NCI-H1417 treated with DMSO at 0.1 percent for 48 hours (cell line): ENCODE measurements around the gene HOXD10.
A peak's percentile ranks its signal among the peaks of the same experiment; 100 is the strongest.

Source experiments
- DNase-seq: peaks from one replicate; lab custom pipeline; 2025; lab: John Stamatoyannopoulos, UW

HOXD10 gene

DNA sequence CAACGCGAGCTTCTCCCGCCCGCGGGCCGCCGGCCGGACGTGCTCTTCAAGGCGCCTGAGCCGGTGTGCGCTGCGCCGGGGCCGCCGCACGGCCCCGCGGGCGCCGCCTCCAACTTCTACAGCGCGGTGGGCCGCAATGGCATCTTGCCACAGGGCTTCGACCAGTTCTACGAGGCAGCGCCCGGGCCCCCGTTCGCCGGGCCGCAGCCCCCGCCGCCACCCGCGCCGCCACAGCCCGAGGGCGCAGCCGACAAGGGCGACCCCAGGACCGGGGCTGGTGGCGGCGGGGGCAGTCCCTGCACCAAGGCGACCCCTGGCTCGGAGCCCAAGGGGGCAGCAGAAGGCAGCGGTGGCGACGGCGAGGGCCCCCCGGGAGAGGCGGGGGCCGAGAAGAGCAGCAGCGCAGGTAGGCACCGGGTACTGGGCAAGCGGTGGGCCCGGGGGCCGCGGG is 8.8 kb upstream of the HOXD10 start:
- DNase-seq = no peak

DNA sequence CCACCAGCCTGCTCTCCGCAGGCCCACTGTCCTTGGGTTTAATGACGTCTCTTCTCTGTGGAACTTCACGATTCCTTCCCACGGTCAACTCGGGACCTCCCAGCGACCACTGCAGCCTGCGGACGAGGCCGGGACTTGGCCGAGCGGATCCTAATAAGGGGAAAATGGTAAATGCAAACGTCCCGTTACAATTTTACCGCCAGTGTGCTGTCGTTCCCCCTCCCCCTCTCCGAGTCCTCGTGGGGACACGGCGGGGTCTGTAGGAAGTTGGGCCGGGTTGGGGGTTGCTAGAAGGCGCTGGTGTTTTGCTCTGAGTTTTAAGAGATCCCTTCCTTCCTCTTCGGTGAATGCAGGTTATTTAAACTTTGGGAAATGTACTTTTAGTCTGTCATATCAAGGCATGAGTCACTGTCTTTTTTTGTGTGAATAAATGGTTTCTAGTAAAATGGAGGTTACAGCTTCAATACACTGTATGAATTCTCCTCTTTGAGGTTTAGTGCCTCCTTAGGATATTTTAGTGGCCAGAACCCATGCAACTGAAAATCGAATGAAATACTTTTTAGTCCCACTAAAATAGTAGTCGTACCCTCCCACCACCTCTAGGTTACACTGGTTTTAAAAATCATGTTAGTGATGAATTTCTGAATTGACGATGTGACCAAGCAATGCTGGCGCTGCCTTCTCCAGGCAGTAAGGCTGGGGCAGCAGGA is 7.2 kb upstream of the HOXD10 start:
- DNase-seq = no peak

DNA sequence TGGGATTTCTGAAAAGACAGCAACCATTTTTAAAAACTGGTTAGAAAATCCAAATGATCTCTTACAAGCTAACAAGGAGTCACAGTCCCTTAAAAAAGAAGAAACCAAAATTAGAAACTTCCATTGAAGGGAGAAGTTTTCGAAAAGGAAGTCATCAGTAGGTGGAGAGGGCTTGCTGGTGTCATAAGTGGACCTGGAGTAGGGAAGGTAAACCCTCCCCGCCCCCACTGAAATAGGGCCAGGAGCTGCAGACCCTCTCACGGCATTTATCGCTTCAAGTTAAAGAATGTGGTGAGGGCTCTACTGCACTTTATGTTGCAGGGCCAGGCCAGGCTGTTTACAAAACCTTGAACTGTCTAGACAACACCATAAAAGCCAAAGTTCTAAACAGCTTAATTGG is 6.6 kb upstream of the HOXD10 start:
- no peak for DNase-seq

DNA sequence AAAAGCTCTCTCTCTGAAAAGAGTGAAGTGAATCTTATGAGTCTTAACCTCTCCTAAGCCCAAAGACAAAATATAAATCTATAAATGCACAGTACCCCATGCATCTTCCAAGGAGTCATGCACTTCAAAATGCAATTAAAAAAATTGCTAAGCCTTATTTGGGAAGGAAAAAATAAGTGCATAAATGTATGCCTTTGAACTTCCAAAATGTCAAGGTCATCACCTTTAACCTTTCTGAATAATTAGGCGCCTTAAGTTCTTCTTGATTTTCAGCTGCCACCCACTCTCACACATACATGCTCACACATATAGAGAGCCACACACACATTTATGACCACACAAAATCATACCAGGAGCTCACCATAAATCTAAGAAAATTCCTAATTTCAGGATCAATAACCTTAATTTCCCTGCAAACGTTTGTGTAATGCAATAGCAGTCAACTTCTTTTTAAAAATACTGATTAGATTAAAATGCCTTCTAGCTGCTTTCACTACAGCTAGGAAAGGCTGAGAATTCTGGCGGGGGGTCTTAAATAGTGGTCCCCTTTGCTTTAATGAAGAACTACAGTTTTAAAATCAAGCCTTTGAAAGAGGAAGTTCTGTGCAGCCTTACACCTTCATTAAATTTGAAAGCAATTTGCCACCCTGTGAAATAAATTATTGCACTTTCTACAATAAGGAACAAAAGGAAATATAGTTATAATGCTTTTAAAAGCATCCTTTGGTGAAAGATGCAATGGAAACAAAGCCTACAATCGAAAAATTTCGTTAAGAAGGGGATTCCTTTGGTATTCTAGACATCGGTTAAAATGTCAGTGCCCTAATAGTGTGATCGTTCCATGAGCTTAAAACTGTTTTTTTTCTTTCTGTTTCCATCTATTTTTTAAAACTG is 5.9 kb upstream of the HOXD10 start:
- no peak for DNase-seq

DNA sequence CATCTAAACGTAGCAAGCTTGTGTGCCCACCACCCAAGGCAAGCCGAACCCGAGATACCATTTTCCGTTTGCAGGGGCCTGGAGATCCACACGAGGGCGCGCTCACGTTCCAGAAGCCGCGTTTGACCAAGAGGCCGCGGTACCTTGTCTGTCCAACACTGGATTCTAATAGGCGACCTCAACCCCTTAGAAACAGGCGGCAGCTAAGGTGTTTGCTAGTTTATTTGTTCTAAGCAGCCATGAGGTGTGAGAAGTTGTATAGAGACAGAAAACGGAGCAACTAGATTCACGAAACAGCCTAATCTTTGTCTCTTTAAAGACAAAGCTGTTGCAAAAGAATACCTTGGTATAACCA is 5.3 kb upstream of the HOXD10 start:
- DNase-seq = no peak

DNA sequence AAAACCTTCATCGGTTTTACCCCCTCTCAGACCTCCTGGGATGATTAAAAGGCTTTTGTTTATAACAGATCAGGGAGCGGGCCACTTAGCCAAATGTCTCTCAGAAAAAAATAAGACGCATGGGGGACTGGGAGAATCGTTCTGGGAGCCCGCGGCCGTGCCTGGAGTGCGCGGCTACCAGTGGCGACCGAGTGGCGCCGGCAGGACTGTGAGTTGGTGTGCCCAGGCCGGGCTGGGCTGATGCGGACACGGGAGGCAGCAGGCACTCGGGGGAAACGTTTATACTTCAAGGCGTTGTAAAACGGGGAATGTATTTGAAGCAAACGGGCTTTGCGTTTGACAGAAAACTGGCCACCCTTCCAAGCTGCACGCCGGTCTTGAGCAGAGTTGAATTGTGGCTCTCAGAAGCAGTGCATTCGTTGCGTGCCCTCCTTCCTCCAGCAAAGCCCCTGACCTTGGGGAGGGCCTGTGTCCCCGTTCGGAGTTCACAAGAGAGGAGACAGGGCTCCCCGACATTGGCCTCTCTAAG is 4.7 kb upstream of the HOXD10 start:
- DNase-seq = no peak

DNA sequence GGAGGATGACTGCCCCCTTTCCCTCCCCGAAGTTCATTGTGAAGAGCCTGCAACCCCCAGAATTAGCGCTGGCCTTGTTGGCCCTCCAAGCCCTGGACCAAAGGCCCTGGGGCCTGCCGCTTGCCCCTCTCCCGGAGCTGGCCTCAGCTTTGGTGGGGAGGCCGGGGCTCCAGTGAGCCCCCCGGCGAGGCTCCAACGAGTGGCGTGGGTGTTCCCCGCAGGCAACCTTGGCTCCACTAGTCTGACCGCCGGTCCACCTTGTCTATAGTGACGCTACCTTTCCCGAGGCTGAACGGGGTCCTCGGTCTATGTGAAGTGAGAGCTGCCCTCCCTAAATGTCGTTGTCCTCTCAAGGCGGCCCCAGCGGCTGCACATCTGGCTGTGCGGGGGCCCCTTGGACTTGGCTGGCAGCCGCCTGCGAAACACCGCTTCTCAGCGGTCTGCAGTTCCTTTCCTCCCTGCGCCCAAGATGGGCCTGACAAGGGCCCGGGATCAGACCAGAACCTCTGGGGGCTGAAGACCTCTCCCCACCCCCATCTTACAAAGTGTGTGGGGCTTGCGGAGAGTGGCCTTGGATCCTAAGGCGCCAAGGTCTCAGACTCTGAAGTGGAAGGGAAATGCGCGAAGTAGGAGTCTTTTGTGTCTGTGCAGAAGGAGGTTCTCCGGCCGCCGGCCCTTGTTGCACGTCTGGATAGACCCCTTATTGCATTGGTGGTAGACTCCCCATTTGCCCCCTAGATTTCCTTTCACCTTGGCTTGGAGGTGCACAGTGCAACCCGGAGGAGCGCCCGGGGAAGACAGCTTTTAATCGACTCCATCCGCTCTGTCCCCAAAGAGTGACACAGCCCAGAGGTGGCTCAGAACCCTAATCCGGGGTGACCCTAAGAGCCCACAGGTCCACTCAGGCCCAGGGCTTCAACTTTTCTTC is 3.9 kb upstream of the HOXD10 start:
- no peak for DNase-seq

DNA sequence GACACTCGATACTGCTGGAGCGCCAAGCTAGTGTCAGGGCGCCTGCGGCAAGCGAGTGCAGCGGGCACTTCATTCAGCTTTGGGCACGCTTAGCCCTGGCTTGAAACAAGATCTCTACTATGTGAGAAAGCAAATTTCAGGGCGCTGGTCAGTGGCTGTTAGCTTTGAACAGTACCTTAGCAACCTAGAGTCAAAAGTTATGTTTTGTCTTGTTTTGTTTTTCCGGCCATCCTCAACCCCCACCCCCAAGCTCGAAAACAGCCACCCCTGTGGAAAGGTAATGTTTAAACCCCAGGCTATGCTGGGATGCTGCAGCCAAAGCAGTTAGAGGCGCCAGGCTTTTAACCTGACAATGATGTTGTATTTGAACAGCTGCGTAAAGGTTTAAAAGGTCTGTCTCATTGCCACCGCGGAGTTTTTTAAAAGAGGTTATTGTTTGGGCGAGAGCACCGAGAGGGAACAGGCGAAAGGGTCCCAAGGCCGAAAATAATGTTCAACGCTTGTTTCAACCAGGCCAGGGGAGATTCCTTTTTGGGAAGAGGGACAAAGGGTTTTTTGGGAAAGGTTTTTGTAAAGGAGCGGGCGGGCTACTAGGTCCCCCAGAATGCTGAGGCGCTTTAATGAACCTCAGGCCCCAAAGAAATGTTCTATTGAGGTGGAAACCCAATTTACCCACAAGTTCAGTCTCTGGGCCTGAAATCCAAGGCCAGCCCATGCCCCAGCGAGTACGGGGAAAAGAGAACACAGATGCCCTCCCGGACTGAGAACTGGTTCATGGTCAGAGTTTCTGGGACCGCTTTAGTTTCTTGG is 2.3 kb upstream of the HOXD10 start:
- peak; percentile 92 for DNase-seq

DNA sequence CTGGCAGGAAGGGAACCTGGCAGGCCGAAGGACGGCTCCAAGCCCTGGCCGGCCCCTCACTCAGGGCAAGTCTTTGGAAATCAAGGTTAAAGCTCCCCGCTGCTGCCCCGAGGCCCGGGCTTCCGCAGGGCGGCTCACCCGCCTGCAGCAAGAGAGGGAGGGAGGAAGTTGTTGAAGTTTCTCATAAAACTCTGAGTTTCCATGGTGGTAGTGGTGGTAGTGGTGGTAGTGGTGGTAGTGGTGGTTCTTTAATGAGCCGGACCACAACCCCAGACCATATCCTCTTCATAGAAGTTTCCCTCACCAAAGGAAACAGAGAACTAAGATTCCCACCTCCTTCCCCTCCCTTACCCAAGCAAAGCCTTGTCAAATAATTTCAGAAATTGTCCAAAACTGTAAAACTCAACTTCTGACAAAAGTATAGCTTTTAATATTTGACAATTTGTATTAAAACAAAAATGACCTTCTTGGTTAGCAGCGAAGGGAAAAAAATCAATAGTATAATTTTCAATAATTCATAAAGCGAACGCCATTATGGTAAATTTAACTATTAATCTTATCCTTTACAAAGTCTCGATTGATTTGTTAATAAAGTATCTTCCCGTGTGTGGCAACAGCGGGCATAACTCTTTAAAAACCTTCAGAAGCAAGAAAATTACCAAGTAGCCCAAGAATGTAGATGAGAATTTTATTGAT is 1.5 kb upstream of the HOXD10 start:
- no peak for DNase-seq

DNA sequence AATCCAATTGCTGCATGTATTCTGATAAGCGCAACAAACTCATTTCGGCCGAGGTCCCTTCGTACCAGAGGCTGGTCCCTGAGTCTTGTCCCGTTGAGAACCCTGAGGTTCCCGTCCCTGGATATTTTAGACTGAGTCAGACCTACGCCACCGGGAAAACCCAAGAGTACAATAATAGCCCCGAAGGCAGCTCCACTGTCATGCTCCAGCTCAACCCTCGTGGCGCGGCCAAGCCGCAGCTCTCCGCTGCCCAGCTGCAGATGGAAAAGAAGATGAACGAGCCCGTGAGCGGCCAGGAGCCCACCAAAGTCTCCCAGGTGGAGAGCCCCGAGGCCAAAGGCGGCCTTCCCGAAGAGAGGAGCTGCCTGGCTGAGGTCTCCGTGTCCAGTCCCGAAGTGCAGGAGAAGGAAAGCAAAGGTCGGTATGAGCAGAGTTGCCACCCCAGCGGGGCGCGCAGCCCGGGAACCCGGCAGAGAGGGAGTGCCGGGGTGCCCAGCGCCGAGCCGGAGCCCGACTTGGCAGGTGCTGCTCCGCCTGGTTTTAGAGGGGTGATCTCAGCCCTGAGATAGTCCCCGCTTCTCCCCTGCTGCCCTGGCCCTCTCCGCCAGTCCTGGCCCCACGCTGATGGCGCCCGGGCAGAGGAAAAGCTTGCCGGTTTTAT is 714 bp downstream of the HOXD10 start:
- DNase-seq = no peak

DNA sequence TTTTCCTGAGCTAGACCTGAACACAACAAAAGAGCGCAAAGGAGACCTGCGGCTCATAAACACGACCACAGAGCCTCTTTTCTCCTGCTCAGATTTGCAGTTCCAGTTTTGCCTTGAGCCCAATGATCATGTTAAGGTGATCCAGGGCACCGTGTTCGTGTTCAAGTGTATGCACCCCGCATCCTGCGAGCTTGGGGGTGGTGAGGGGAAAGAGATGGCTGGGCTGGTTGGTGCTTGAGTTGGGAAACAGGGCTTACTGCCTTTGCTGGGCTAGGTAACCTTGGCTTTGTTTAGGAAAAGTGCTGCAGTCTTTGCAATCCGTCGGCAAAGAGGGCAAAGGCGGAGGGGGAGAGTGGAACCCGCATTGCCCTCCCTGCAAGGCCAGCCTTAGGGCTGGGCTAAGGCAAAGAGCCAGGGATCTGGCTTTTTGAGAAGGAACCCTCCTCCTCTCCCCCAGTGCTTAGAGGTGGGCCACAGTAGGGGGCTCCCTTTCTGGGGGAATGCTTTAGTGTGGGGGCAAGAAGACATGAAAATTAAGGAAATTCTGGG is 1.3 kb downstream of the HOXD10 start:
- DNase-seq = no peak

DNA sequence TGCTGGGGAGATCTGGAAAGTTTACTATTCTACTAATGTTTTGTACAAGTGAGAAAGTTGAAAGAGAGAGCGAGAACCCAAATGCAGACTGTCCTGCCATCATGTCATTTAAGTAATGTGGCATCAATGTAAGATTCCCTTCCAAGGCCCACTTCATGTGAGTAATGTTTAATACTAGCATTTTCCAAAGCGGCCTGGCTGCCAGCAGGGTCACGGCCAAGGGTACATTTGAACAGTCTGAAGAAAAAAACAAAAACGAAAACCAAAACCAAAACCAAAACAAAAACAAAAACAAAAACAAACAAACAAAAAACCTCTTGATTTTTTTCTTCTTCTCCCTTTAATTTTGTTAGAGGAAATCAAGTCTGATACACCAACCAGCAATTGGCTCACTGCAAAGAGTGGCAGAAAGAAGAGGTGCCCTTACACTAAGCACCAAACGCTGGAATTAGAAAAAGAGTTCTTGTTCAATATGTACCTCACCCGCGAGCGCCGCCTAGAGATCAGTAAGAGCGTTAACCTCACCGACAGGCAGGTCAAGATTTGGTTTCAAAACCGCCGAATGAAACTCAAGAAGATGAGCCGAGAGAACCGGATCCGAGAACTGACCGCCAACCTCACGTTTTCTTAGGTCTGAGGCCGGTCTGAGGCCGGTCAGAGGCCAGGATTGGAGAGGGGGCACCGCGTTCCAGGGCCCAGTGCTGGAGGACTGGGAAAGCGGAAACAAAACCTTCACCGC is 2.2 kb downstream of the HOXD10 start:
- no peak for DNase-seq

DNA sequence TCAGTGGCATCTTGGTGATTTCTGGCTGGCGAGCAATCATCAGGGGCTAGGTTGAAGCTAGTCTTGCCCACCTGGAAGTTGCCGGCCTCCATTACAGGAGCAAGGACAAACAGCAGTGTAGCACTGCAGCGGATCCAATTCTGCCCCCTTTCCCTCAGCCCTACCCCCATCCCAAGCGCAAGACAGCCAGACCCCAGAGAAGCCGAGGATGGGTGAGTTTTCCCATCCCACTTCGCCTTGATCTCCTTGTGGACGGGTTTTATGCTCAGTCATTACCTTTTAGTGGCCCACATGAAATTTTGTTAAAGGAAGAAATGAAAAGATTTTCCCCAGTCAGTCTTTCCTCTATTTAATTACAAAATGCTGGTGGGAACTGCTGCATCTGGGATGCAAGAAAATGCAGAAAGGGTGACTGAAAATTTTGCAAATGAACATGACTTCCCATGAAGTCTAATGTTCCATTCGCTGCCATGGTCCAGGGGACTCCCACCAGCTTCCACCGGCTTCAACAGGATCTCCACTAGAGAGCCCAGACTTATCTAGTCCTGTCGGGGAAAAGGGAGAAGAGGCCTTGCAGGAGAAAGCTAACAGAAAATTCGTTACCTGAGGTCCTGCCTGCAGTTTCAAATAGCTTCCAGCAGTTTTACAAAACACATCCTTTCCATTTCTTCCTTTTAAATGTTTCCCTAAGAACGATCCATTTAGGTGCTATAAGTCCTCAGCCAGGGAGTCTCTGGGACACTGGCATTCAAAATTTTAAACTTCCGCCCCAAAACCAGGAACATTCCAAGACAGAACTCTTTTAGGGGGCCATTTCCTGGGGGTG is 4.0 kb downstream of the HOXD10 start:
- no peak for DNase-seq

DNA sequence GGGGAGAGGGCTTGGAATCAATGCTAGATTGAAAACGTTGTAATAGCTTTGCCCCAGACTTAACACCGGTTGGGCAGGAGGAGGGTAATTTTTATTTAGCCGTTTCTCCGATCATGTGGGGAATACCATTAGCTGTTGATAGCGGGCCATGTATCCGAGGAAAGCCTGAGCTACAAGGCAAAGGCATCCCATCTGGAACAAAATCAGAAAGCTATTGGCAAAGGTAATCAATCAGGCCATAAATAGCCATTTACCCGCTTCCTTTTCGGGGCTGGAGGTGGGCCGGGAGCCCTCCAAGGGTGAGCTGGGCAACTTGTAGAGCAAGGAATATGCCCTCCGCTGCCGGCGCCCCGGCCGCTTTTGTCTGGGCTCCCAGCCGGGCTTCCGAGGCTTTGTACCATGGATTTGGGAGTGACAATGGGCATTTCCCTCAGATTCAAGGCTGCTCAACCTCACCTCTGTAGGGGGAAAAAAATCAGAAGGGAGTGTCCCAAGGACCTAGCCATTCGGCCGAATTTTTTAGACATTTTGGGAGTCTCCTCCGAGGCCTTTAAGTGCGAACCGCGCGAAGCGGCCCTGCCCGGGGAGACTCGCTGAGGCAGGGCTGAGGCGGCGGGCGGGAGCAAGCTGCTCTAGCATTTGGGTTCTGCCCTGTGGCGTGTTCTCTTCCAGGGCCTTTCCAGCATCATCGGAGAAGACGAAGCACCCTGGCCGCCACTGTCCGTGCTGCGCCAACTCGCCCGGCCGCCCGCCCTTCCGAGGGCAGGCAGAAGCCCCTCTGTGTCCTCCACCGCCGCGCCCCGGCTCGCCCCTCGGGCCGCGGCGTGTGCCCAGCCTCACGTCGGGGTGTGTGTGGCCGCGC is 4.8 kb downstream of the HOXD10 start:
- no peak for DNase-seq

DNA sequence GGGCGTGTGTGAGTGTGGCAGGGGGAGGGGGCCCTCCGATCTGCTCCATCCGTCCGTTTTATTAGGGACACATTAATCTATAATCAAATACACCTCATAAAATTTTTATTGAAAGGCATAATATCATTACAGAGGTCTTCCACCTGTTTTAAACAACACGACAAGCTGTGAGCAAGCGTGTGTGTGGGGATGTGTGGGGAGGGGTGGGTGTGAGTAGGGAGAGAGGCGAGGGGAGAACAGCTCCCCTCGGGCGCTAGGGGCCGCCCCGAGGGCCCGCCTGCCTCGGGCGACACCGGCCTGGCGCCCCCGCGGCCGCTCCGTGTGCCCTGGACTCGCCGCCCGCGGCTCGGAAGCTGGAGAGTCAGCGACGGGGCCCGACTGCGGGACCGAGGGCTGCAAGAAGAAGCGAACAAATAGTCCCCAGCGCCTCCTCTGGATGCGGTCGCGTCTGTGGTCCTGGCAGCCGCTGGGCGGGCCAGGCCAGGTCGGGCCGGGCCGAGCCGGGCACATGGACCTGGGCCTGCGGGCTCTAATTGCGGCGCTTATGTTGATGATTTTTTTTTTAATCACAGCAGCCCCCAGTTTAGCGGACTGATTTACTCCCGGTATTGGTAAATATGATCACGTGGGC is 5.6 kb downstream of the HOXD10 start:
- no peak for DNase-seq

DNA sequence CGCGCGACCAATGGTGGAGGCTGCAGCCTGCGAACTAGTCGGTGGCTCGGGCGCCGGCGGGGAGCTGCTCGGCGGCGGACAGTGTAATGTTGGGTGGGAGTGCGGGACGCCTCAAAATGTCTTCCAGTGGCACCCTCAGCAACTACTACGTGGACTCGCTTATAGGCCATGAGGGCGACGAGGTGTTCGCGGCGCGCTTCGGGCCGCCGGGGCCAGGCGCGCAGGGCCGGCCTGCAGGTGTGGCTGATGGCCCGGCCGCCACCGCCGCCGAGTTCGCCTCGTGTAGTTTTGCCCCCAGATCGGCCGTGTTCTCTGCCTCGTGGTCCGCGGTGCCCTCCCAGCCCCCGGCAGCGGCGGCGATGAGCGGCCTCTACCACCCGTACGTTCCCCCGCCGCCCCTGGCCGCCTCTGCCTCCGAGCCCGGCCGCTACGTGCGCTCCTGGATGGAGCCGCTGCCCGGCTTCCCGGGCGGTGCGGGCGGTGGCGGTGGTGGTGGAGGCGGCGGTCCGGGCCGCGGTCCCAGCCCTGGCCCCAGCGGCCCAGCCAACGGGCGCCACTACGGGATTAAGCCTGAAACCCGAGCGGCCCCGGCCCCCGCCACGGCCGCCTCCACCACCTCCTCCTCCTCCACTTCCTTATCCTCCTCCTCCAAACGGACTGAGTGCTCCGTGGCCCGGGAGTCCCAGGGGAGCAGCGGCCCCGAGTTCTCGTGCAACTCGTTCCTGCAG is 6.3 kb downstream of the HOXD10 start, which contains the start of gene HOXD9:
Gene HOXD9, plus strand, starts transcription at position 37 of the 728 bp plus-strand sequence. Its CDS starts 50 bp downstream, at position 87.
- no peak for DNase-seq
